ENCODE results near the gene BCL6B. TPM values are rescaled to one million over a fixed set of nuclear protein-coding genes. Genes with fewer than 3 reads are reported as not detected.

The BCL6B gene
- total and polyA plus RNA-seq, 10 of the 15 experiments (the other 5 are each of a cell fraction or from before 2014, with no cell fraction given): 0.06 to 0.85 (median 0.11) TPM; not detected in 1

- DNase-seq (ENCODE audit: low read depth, low spot score): no peak
- H3K9ac ChIP-seq (ENCODE audit: control insufficient read depth, insufficient read depth, low read length): no peak overlapping the region
- no peak overlapping the region for H2AFZ ChIP-seq (ENCODE audit: control insufficient read depth, low read depth, low read length)
- H3K27me3 ChIP-seq (replicated peaks in 1 of 2; ENCODE audit: control insufficient read depth in 2 of 2, insufficient read depth in 2 of 2, low read length in 1 of 2): no peaks in the 10 kb centered on the region
- no peaks in the 10 kb centered on the region for H3K79me2 ChIP-seq (ENCODE audit: control insufficient read depth, insufficient read depth, low read length)
- no peak overlapping the region for H3K4me3 ChIP-seq
- H4K20me1 ChIP-seq (ENCODE audit: control insufficient read depth, insufficient read depth): no peaks in the 10 kb centered on the region
- in situ Hi-C loops (cut with MboI) (no loop called here), intact Hi-C loops (cut with micrococcal nuclease; ENCODE audit: unreplicated experiment) (no loop called here)
- peak; percentile 81 for ATAC-seq
- WGBS (ENCODE audit: insufficient coverage, insufficient replicate concordance, low lambda C conversion rate, missing lambda C conversion rate): 39% methylated on average over 6 of the region's 6 CpGs
- no peaks in the 10 kb centered on the region for H3K9me3 ChIP-seq (replicated peaks; ENCODE audit: control insufficient read depth, insufficient read depth, low read length)
- ChIA-PET SMC1A (ENCODE audit: uncharacterized antibody, unreplicated experiment) (interaction anchor here (0.7 kb wide), 1 partner anchor 72 kb away, joined by 3 read pairs; no protein-coding TSS in a partner anchor), CTCF (interaction anchor here (3.0 to 21.9 kb wide), 2 partner anchors 15 to 77 kb away, joined by 9 to 590 read pairs; no protein-coding TSS in a partner anchor), POLR2A (no interaction called here), RAD21 (ENCODE audit: unreplicated experiment) (interaction anchor here (0.6 kb wide), 1 partner anchor 73 kb away, joined by 4 read pairs; no protein-coding TSS in a partner anchor)
- H3K27ac ChIP-seq (ENCODE audit: control insufficient read depth, insufficient read depth): no peak overlapping the region
- no peaks in the 10 kb centered on the region for H3K36me3 ChIP-seq (ENCODE audit: control insufficient read depth in 2 of 2, insufficient read depth in 2 of 2, low read length in 1 of 2)
- no TSS peak for BruUV-seq (replicated peaks)
- H3K4me2 ChIP-seq (ENCODE audit: control insufficient read depth, insufficient read depth): no peak overlapping the region
- no peaks in the 10 kb centered on the region for H3K4me1 ChIP-seq (ENCODE audit: control insufficient read depth, insufficient read depth, low read length)
- no peak for FAIRE-seq
- peak; percentile 75 for TF ChIP-seq NR2F1 (conservative IDR thresholded peaks at IDR 0.05)
- TF ChIP-seq ZNF274 (IDR thresholded peaks at IDR 0.05; ENCODE audit: insufficient read depth, insufficient read length): no peak
- peak; percentile 17; the same call in 1 of the 2 replicates for TF ChIP-seq NFIC (IDR thresholded peaks at IDR 0.05; ENCODE audit: low read depth, low read length)
- no peak for TF ChIP-seq NBN (IDR thresholded peaks at IDR 0.05)
- TF ChIP-seq MEF2B (IDR thresholded peaks at IDR 0.05; ENCODE audit: partially characterized antibody, poor library complexity, severe bottlenecking): no peak
- TF ChIP-seq KLF5 (IDR thresholded peaks at IDR 0.05; ENCODE audit: partially characterized antibody): no peak
- TF ChIP-seq SP1 (IDR thresholded peaks at IDR 0.05; ENCODE audit: low read depth, low read length): no peak
- TF ChIP-seq JUND (IDR thresholded peaks at IDR 0.05; ENCODE audit: low read depth, low read length): no peak
- TF ChIP-seq CBFB (IDR thresholded peaks at IDR 0.05; ENCODE audit: low read depth): no peak
- TF ChIP-seq ZNF24 (IDR thresholded peaks at IDR 0.05): no peak
- peak; percentile 43; the same call in 1 of the 2 replicates for TF ChIP-seq ZBTB33 (IDR thresholded peaks at IDR 0.05)
- TF ChIP-seq PAX8 (IDR thresholded peaks at IDR 0.05): no peak
- 0 out of 4 replicates have a peak, but pooled peaks of 1 of the 2 experiments have one; percentile 11 for TF ChIP-seq ETV6 (conservative IDR thresholded peaks at IDR 0.05 in 1 of 2, IDR thresholded peaks at IDR 0.05 in 1 of 2; ENCODE audit: borderline replicate concordance in 1 of 2, low read depth in 1 of 2)
- no peak for TF ChIP-seq SKIL (IDR thresholded peaks at IDR 0.05; ENCODE audit: low read depth, poor library complexity, severe bottlenecking)
- peak; percentile 40 for TF ChIP-seq IKZF1 (conservative IDR thresholded peaks at IDR 0.05)
- peak in 1 of 2 experiments; percentile 24; a peak in 1 of 4 replicates for TF ChIP-seq IKZF2 (IDR thresholded peaks at IDR 0.05)
- no peak for TF ChIP-seq MYC (IDR thresholded peaks at IDR 0.05; ENCODE audit: insufficient read depth, insufficient read length, insufficient replicate concordance, low read length, severe bottlenecking)
- TF ChIP-seq NKRF (conservative IDR thresholded peaks at IDR 0.05): no peak
- TF ChIP-seq DPF2 (IDR thresholded peaks at IDR 0.05): peak; percentile 34; the same call in 1 of the 2 replicates
These were observed 37.5 kb downstream of the BCL6B start for GRCh38 chr17:7060165-7060891.

Data from GM12878 (cell line).